Measurements from ENCODE around the gene EYA4.
"Not testable (repeated sequence)": the region's sequence is repeated elsewhere in the genome, so short reads cannot be mapped to it uniquely, and the experiment has no call there.

Gene EYA4

DNA sequence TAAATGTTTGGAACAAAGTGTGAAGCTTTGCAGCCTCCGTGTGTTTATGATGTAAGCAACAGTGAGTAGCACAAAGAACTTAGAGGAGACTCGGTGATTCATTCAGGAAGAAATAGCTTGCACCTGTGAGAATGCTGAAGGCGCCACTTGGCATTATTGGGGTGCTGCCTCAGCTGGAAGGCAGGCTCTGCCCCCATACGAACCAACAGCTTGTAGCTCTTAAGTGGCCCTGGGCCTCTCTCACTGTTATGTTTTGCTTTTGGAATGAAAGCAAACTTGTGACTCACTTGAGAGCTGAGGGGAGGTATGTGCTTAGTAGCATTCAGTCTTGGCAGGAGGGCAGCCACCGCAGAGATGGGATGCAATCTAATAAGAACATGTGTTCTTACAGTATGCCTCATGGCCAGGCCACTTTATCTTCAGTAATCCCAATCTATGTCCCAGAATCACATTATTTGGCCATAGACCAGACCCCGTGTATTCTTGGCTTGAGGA lies 310.7 kb downstream of the EYA4 start:
- DNase-seq (ENCODE audit: extremely low read depth, low read depth), result peak; percentile 66
- H3K4me3 ChIP-seq (replicated peaks; ENCODE audit: low read depth, low read length), result no peak overlapping the region
- TF ChIP-seq, protein P1, sequence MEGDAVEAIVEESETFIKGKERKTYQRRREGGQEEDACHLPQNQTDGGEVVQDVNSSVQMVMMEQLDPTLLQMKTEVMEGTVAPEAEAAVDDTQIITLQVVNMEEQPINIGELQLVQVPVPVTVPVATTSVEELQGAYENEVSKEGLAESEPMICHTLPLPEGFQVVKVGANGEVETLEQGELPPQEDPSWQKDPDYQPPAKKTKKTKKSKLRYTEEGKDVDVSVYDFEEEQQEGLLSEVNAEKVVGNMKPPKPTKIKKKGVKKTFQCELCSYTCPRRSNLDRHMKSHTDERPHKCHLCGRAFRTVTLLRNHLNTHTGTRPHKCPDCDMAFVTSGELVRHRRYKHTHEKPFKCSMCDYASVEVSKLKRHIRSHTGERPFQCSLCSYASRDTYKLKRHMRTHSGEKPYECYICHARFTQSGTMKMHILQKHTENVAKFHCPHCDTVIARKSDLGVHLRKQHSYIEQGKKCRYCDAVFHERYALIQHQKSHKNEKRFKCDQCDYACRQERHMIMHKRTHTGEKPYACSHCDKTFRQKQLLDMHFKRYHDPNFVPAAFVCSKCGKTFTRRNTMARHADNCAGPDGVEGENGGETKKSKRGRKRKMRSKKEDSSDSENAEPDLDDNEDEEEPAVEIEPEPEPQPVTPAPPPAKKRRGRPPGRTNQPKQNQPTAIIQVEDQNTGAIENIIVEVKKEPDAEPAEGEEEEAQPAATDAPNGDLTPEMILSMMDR (IDR thresholded peaks at IDR 0.05; ENCODE audit: low read depth, low read length, missing control alignments), result no peak

DNA sequence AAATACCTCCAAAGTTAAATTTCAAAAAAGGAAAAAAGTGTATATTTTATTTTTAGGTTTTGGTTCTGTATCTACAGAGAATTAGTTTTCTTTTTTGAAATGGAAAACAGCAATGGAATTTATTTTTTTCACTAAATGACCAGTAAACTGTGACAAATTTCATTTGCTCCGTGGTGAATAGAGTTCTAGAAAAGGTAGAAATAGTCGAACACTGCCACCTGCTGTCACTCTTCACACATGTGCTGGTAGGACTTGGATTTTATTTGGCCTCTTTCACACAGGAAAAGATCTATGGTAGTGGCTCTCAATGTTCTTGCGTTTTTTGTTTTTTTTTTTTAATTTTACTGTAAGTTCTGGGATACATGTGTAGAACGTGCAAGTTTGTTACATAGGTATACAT lies 312.5 kb downstream of the EYA4 start:
- no peak overlapping the region for H3K4me3 ChIP-seq (replicated peaks; ENCODE audit: low read depth, low read length)
- DNase-seq (ENCODE audit: extremely low read depth, low read depth), result no peak
- TF ChIP-seq, protein P1 (IDR thresholded peaks at IDR 0.05; ENCODE audit: low read depth, low read length, missing control alignments), result peak; percentile 49

DNA sequence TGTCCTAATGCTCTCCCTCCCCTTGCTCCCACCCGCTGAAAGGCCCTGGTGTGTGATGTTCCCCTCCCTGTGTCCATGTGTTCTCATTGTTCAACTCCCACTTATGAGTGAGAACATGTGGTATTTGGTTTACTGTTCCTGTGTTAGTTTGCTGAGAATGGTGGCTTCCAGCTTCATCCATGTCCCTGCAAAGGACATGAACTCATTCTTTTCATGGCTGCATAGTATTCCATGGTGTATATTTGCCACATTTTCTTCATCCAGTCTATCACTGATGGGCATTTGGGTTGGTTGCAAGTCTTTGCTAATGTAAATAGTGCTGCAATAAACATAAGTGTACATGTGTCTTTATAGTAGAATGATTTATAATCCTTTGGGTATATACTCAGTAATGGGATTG lies 313.0 kb downstream of the EYA4 start:
- not testable (repeated sequence) for DNase-seq (ENCODE audit: extremely low read depth, low read depth)

DNA sequence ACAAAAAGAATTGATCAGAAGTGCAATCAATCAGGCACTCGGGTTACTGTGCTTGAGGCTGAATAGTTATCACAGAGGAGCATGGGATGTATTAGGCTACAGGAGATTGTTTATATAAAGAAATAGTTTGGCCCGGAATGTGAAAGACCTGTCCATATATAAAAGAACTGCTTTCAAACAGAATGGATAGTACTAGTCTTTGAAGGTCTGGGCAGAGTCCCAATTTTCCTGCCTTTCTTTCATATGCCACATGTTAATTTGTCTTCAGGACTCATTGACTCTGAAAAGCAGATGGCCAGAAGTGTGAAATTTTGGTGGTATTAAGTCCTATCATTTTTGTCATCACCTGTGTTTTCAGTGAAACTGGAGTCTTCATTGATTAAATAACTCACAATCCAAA lies 314.5 kb downstream of the EYA4 start:
- H3K4me3 ChIP-seq (replicated peaks; ENCODE audit: low read depth, low read length), result no peak overlapping the region
- TF ChIP-seq, protein P1 (IDR thresholded peaks at IDR 0.05; ENCODE audit: low read depth, low read length, missing control alignments), result no peak
- no peak for DNase-seq (ENCODE audit: extremely low read depth, low read depth)

More for the DNA sequence above, 313.0 kb downstream of the EYA4 start:
- H3K4me3 ChIP-seq (replicated peaks; ENCODE audit: low read depth, low read length), result not testable (repeated sequence)

DNA sequence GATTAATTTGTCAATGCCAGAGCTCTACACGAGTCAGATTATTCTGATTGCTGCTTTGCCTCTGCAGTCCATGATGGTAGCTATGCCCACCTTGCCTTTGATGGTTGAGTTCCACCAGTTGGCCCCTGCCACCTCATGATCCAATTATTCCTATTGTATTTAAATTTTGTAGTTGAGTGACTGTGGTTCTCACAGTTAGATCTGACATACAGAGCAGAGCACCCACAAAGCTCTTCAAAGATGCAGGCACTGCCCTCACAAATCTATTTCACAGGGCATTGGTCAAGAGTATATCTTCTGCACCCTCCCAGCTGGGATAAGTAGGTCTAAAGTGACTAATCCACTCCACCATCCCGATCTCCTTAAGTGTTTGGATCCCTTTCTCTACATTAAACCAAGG lies 318.8 kb downstream of the EYA4 start:
- DNase-seq (ENCODE audit: extremely low read depth, low read depth), result no peak
- no peak overlapping the region for H3K4me3 ChIP-seq (replicated peaks; ENCODE audit: low read depth, low read length)
- TF ChIP-seq, protein P1 (IDR thresholded peaks at IDR 0.05; ENCODE audit: low read depth, low read length, missing control alignments), result no peak

DNA sequence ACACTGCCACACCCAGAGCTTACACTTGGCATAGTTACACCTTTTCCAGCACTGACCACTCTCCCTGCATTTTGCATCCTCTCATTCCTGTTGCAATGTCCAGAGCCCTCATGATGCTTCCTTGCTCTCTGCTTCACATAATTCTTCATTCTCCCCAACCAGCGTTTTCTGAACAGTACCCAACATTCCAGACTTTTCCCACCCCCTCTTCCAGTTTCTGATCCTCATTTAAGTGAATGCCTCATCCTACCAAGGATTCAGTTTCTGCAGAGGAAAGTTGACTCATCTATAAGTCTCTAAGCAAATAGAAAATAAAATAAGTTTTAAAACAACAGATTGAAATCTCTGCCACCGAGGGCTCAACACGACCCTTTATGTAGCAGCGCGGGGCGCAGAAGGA lies 326.5 kb downstream of the EYA4 start:
- TF ChIP-seq, protein P1 (IDR thresholded peaks at IDR 0.05; ENCODE audit: low read depth, low read length, missing control alignments), result no peak
- no peak overlapping the region for H3K4me3 ChIP-seq (replicated peaks; ENCODE audit: low read depth, low read length)
- DNase-seq (ENCODE audit: extremely low read depth, low read depth), result no peak

DNA sequence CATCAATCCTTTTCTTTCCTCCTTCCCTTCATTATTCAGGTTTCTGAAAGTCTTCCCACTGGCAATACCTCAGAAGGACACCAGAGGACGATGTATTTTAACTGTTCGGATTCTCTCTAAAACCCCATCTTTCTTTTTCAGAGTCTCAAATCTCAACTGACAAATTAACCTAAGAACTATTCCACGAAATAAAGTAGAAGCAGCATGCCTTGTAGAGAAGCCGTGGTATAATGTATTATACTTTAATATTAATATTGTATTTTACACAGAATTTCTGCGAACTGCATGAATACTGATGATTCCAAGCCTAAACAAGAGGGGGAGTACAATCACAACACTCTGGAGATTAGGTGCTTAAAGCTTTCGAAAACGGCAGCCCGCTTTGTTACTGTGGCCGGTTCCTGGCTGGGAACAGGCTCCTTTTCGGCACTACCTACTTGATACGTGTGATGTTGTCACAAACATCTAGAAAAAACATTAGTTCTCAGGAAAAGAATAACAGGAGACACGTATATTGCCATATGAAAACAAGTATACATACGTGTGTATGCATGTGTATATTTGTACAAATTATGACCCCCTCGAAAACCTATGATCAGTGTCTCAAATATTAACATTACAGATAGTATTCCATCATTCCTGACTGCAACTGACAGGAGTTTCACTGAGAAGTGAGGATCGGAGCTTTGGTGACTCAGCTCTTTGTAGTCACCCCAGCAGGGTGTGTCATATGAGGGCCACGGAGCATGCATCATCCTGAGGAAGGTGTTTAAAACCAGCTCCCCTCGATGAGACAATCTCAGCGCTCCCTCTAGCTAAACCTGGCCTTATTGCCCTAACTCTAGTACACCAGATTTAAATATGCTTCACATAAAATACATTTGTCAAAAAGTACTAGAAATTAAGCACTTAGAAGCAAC lies 328.1 kb downstream of the EYA4 start:
- no peak for DNase-seq (ENCODE audit: extremely low read depth, low read depth)
- TF ChIP-seq, protein P1 (IDR thresholded peaks at IDR 0.05; ENCODE audit: low read depth, low read length, missing control alignments), result peak; percentile 80
- H3K4me3 ChIP-seq (replicated peaks; ENCODE audit: low read depth, low read length), result peak overlapping the region; percentile 35

Data from HFF-Myc (cell line).